Jurkat, Clone E6-1 (cell line): ENCODE measurements around the gene C15orf62.
A peak's percentile ranks its signal among the peaks of the same experiment; 100 is the strongest.

Source experiments
- DNase-seq: peaks from one replicate; pipeline ENCODE4 v3.0.0-alpha.2; 2011; ENCODE audit warnings: low read depth, low spot score
- H3K4me3 ChIP-seq: 2 replicates; pipeline ENCODE4 v1.5.1; 2011; ENCODE audit warnings: mild to moderate bottlenecking, low read length, control low read depth, moderate library complexity

C15orf62 gene

GRCh38 chr15:40775007-40775406, 5.2 kb downstream of the C15orf62 start:
- no peak overlapping the region for H3K4me3 ChIP-seq
- no peak for DNase-seq

- no peak overlapping the region for H3K4me3 ChIP-seq
- DNase-seq = no peak
Measured at GRCh38 chr15:40775740-40776536, 6.2 kb downstream of the C15orf62 start.

GRCh38 chr15:40776537-40777141, 6.9 kb downstream of the C15orf62 start:
- peak; percentile 42 for DNase-seq

GRCh38 chr15:40782609-40783227, 12.9 kb downstream of the C15orf62 start:
- DNase-seq = no peak
- H3K4me3 ChIP-seq = no peak overlapping the region

More at GRCh38 chr15:40776537-40777141, 6.9 kb downstream of the C15orf62 start:
- H3K4me3 ChIP-seq = no peak overlapping the region

- no peak for DNase-seq
- no peak overlapping the region for H3K4me3 ChIP-seq
Measured at GRCh38 chr15:40785164-40785563, 15.4 kb downstream of the C15orf62 start.

- no peak for DNase-seq
- no peak overlapping the region for H3K4me3 ChIP-seq
Measured at GRCh38 chr15:40785814-40786213, 16.0 kb downstream of the C15orf62 start.

- peak; percentile 80 for DNase-seq
- no peak overlapping the region for H3K4me3 ChIP-seq
Measured at GRCh38 chr15:40787344-40787841, 17.6 kb downstream of the C15orf62 start.

GRCh38 chr15:40787991-40788390, 18.2 kb downstream of the C15orf62 start:
- DNase-seq = no peak
- no peak overlapping the region for H3K4me3 ChIP-seq

GRCh38 chr15:40789119-40789518, 19.3 kb downstream of the C15orf62 start:
- no peak for DNase-seq
- no peak overlapping the region for H3K4me3 ChIP-seq

- no peak overlapping the region for H3K4me3 ChIP-seq
- no peak for DNase-seq
Measured at GRCh38 chr15:40789999-40790398, 20.2 kb downstream of the C15orf62 start.

- no peak for DNase-seq
- no peak overlapping the region for H3K4me3 ChIP-seq
Measured at GRCh38 chr15:40790718-40791117, 20.9 kb downstream of the C15orf62 start.

- H3K4me3 ChIP-seq = no peak overlapping the region
- DNase-seq = no peak
Measured at GRCh38 chr15:40792394-40792793, 22.6 kb downstream of the C15orf62 start.

- no peak overlapping the region for H3K4me3 ChIP-seq
- no peak for DNase-seq
Measured at GRCh38 chr15:40793216-40793989, 23.6 kb downstream of the C15orf62 start.

- no peak for DNase-seq
- H3K4me3 ChIP-seq = no peak overlapping the region
Measured at GRCh38 chr15:40796041-40796440, 26.3 kb downstream of the C15orf62 start.

GRCh38 chr15:40796512-40796911, 26.7 kb downstream of the C15orf62 start:
- DNase-seq = no peak
- no peak overlapping the region for H3K4me3 ChIP-seq

GRCh38 chr15:40799523-40799922, 29.7 kb downstream of the C15orf62 start:
- no peak for DNase-seq
- H3K4me3 ChIP-seq = no peak overlapping the region

GRCh38 chr15:40803076-40803475, 33.3 kb downstream of the C15orf62 start:
- no peak overlapping the region for H3K4me3 ChIP-seq
- DNase-seq = no peak

GRCh38 chr15:40803688-40804087, 33.9 kb downstream of the C15orf62 start:
- DNase-seq = no peak
- H3K4me3 ChIP-seq = no peak overlapping the region

GRCh38 chr15:40806672-40807027, 36.9 kb downstream of the C15orf62 start:
- H3K4me3 ChIP-seq = peak overlapping the region; percentile 81
- DNase-seq = no peak
